Measurements from ENCODE around the gene MIPEP. TPM values are rescaled to one million over a fixed set of nuclear protein-coding genes. Genes with fewer than 3 reads are reported as not detected.

The MIPEP gene
- polyA plus RNA-seq, 2 of the 4 experiments (the other 2 are of a cell fraction) = 21.6 to 32.8 TPM

DNA sequence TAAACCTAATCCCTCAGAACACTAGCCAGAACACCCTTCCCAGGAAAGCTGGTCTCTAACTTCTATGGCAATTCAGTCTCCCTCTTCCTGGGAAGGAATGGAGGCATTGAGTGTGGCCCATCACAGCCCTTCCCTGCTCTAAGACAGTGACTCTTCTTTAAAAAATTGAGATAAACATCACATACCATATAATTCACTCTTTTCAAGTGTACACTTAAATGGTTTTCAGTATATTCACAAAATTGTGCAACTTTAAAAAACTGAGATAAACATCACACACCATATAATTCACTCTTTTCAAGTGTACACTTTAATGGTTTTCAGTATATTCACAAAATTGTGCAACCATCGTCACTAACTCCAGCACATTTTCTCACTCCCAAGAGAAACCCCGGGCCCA lies 116.5 kb downstream of the MIPEP start:
- Histone ChIP-seq H3K27ac (no peak overlapping the region), H3K9me3 (no peaks in the 10 kb centered on the region)

DNA sequence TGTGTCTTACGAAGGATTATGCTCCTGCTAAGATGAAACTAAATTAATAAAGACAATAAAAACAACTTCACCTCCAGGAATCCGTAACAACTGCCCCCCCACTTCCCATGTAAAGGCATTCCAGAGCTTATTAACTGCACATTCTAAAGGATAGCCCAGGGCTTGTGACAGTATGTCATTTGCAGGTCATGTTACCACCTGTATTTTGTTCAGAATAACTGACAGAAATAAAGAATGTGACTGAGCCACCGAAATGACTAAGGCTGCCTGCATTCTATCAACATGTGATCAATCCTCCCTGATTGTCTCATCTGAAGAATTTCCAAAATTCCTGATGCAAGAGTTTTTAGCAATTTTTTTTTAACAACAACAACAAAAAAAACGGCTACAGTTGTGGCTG lies 117.2 kb downstream of the MIPEP start:
- no peak for FAIRE-seq
- ChIA-PET POLR2A (no interaction called here), CTCF (no interaction called here)
- WGBS (ENCODE audit: missing lambda C conversion rate) = 73% methylated on average over 4 of the region's 4 CpGs
- Histone ChIP-seq H3K27ac (no peak overlapping the region), H3K9me3 (no peaks in the 10 kb centered on the region), H3K4me2 (no peak overlapping the region), H3K4me1 (peaks cover 6% of the 10 kb centered on the region; the same call in 2 of the 3 replicates), H3K4me3 (no peak overlapping the region)
- no peak for ATAC-seq
- TF ChIP-seq TP53 (CRISPR knock-in tag; IDR thresholded peaks at IDR 0.05) = no peak
- TF ChIP-seq RNF2 (IDR thresholded peaks at IDR 0.05; ENCODE audit: borderline replicate concordance, low read depth) = no peak
- no peak for TF ChIP-seq EHF (CRISPR knock-in tag; IDR thresholded peaks at IDR 0.05)
- TF ChIP-seq NFE2L2 (conservative IDR thresholded peaks at IDR 0.05; ENCODE audit: low read length) = no peak
- TF ChIP-seq, protein P1, sequence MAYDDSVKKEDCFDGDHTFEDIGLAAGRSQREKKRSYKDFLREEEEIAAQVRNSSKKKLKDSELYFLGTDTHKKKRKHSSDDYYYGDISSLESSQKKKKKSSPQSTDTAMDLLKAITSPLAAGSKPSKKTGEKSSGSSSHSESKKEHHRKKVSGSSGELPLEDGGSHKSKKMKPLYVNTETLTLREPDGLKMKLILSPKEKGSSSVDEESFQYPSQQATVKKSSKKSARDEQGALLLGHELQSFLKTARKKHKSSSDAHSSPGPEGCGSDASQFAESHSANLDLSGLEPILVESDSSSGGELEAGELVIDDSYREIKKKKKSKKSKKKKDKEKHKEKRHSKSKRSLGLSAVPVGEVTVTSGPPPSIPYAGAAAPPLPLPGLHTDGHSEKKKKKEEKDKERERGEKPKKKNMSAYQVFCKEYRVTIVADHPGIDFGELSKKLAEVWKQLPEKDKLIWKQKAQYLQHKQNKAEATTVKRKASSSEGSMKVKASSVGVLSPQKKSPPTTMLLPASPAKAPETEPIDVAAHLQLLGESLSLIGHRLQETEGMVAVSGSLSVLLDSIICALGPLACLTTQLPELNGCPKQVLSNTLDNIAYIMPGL (CRISPR knock-in tag; IDR thresholded peaks at IDR 0.05; ENCODE audit: borderline replicate concordance) = no peak
- TF ChIP-seq CBX8 (IDR thresholded peaks at IDR 0.05) = no peak
- TF ChIP-seq, protein P2, sequence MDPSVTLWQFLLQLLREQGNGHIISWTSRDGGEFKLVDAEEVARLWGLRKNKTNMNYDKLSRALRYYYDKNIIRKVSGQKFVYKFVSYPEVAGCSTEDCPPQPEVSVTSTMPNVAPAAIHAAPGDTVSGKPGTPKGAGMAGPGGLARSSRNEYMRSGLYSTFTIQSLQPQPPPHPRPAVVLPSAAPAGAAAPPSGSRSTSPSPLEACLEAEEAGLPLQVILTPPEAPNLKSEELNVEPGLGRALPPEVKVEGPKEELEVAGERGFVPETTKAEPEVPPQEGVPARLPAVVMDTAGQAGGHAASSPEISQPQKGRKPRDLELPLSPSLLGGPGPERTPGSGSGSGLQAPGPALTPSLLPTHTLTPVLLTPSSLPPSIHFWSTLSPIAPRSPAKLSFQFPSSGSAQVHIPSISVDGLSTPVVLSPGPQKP (IDR thresholded peaks at IDR 0.05; ENCODE audit: low read depth, low read length) = no peak
- no peak for TF ChIP-seq ZSCAN20 (CRISPR knock-in tag; IDR thresholded peaks at IDR 0.05)
- TF ChIP-seq, protein P3, sequence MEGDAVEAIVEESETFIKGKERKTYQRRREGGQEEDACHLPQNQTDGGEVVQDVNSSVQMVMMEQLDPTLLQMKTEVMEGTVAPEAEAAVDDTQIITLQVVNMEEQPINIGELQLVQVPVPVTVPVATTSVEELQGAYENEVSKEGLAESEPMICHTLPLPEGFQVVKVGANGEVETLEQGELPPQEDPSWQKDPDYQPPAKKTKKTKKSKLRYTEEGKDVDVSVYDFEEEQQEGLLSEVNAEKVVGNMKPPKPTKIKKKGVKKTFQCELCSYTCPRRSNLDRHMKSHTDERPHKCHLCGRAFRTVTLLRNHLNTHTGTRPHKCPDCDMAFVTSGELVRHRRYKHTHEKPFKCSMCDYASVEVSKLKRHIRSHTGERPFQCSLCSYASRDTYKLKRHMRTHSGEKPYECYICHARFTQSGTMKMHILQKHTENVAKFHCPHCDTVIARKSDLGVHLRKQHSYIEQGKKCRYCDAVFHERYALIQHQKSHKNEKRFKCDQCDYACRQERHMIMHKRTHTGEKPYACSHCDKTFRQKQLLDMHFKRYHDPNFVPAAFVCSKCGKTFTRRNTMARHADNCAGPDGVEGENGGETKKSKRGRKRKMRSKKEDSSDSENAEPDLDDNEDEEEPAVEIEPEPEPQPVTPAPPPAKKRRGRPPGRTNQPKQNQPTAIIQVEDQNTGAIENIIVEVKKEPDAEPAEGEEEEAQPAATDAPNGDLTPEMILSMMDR (IDR thresholded peaks at IDR 0.05) = no peak
- TF ChIP-seq CBX2 (IDR thresholded peaks at IDR 0.05; ENCODE audit: borderline replicate concordance, low read depth) = no peak
- no peak for TF ChIP-seq MAZ (IDR thresholded peaks at IDR 0.05; ENCODE audit: borderline replicate concordance, low read depth, low read length)
- TF ChIP-seq JUNB (IDR thresholded peaks at IDR 0.05) = no peak
- no peak for TF ChIP-seq EHMT2 (IDR thresholded peaks at IDR 0.05; ENCODE audit: low read depth)
- TF ChIP-seq ZC3H11A (IDR thresholded peaks at IDR 0.05) = no peak
- TF ChIP-seq PHF8 (IDR thresholded peaks at IDR 0.05; ENCODE audit: borderline replicate concordance, low read depth) = no peak
- no peak for TF ChIP-seq RAD21 (conservative IDR thresholded peaks at IDR 0.05 in 1 of 2, IDR thresholded peaks at IDR 0.05 in 1 of 2)
- TF ChIP-seq FOSL2 (IDR thresholded peaks at IDR 0.05) = no peak
- TF ChIP-seq FOSL2 (CRISPR knock-in tag; IDR thresholded peaks at IDR 0.05) = no peak
- DNase-seq (ENCODE audit: low read depth in 1 of 2, low spot score in 1 of 2) = no peak

More for the DNA sequence above, 116.5 kb downstream of the MIPEP start:
- ChIA-PET CTCF (no interaction called here), POLR2A (no interaction called here)
- FAIRE-seq = no peak
- no peak for ATAC-seq
- H3K4me1 ChIP-seq = peaks cover 6% of the 10 kb centered on the region; the same call in 2 of the 3 replicates
- TF ChIP-seq, protein P4, sequence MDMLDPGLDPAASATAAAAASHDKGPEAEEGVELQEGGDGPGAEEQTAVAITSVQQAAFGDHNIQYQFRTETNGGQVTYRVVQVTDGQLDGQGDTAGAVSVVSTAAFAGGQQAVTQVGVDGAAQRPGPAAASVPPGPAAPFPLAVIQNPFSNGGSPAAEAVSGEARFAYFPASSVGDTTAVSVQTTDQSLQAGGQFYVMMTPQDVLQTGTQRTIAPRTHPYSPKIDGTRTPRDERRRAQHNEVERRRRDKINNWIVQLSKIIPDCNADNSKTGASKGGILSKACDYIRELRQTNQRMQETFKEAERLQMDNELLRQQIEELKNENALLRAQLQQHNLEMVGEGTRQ (IDR thresholded peaks at IDR 0.05) = no peak
- TF ChIP-seq, protein P5, sequence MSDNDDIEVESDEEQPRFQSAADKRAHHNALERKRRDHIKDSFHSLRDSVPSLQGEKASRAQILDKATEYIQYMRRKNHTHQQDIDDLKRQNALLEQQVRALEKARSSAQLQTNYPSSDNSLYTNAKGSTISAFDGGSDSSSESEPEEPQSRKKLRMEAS (IDR thresholded peaks at IDR 0.05) = no peak
- TF ChIP-seq CHD4 (IDR thresholded peaks at IDR 0.05; ENCODE audit: borderline replicate concordance) (no peak), GATA3 (IDR thresholded peaks at IDR 0.05; ENCODE audit: borderline replicate concordance) (no peak), EP300 (IDR thresholded peaks at IDR 0.05) (no peak), HEYL (CRISPR knock-in tag; IDR thresholded peaks at IDR 0.05) (no peak), FOSB (CRISPR knock-in tag; IDR thresholded peaks at IDR 0.05) (no peak), CBX8 (IDR thresholded peaks at IDR 0.05) (no peak), JUNB (IDR thresholded peaks at IDR 0.05) (no peak), RFX5 (IDR thresholded peaks at IDR 0.05) (no peak)
- TF ChIP-seq, protein P6, sequence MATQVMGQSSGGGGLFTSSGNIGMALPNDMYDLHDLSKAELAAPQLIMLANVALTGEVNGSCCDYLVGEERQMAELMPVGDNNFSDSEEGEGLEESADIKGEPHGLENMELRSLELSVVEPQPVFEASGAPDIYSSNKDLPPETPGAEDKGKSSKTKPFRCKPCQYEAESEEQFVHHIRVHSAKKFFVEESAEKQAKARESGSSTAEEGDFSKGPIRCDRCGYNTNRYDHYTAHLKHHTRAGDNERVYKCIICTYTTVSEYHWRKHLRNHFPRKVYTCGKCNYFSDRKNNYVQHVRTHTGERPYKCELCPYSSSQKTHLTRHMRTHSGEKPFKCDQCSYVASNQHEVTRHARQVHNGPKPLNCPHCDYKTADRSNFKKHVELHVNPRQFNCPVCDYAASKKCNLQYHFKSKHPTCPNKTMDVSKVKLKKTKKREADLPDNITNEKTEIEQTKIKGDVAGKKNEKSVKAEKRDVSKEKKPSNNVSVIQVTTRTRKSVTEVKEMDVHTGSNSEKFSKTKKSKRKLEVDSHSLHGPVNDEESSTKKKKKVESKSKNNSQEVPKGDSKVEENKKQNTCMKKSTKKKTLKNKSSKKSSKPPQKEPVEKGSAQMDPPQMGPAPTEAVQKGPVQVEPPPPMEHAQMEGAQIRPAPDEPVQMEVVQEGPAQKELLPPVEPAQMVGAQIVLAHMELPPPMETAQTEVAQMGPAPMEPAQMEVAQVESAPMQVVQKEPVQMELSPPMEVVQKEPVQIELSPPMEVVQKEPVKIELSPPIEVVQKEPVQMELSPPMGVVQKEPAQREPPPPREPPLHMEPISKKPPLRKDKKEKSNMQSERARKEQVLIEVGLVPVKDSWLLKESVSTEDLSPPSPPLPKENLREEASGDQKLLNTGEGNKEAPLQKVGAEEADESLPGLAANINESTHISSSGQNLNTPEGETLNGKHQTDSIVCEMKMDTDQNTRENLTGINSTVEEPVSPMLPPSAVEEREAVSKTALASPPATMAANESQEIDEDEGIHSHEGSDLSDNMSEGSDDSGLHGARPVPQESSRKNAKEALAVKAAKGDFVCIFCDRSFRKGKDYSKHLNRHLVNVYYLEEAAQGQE (IDR thresholded peaks at IDR 0.05) = no peak
- TF ChIP-seq, protein P2 (IDR thresholded peaks at IDR 0.05; ENCODE audit: low read depth, low read length) = no peak
- H3K4me3 ChIP-seq = no peak overlapping the region
- WGBS (ENCODE audit: missing lambda C conversion rate) = 42% methylated on average over 2 of the region's 2 CpGs
- DNase-seq (ENCODE audit: low read depth in 1 of 2, low spot score in 1 of 2) = no peak
- no peak overlapping the region for H3K4me2 ChIP-seq
